Gastrocnemius medialis (tissue), 4 donors: ENCODE data around the gene PPP2R1A. TPM values are rescaled to one million over a fixed set of nuclear protein-coding genes. Genes with fewer than 3 reads are reported as not detected.
"Not testable (repeated sequence)": the region's sequence is repeated elsewhere in the genome, so short reads cannot be mapped to it uniquely, and the experiment has no call there.

Experiments
- ATAC-seq, 2 donors: fragments of 150-250 bp; one replicate each; pipeline ENCODE4 v1.9.1; 2016
- DNase-seq, 2 donors: peaks; one replicate each; pipeline ENCODE4 v3.0.0-alpha.2; 2019
- H3K27ac ChIP-seq, 4 donors: fragments of 200-600 bp; sonication (generic); 1 replicate in 1 of 4; 2 replicates in 3 of 4; pipeline ENCODE4 v1.5.1; 2016 to 2018; ENCODE audit warnings: mild to moderate bottlenecking in 2 of 4, moderate library complexity in 1 of 4
- H3K27me3 ChIP-seq, 3 donors: fragments of 200-600 bp; sonication (generic) in 2 of 3; 1 replicate in 1 of 3; 2 replicates in 2 of 3; pipeline versions ENCODE4 v1.5.1 to v1.6.0; 2016 to 2019; ENCODE audit warnings: mild to moderate bottlenecking in 1 of 3, moderate library complexity in 1 of 3
- H3K36me3 ChIP-seq, 2 donors: fragments of 200-600 bp; sonication (generic) in 1 of 2; one replicate each; pipeline ENCODE4 v1.5.1; 2017 to 2018
- H3K4me1 ChIP-seq, 2 donors: fragments of 200-600 bp; sonication (generic) in 1 of 2; one replicate each; pipeline ENCODE4 v1.5.1; 2016 to 2017; ENCODE audit warnings: mild to moderate bottlenecking in 2 of 2
- H3K4me3 ChIP-seq, 4 donors: fragments of 200-600 bp; sonication (generic) in 3 of 4; 1 replicate in 1 of 4; 2 replicates in 3 of 4; pipeline ENCODE4 v1.5.1; 2016 to 2019; ENCODE audit warnings: mild to moderate bottlenecking in 2 of 4
- H3K9me3 ChIP-seq, 3 donors: fragments of 200-600 bp; sonication (generic) in 2 of 3; 1 replicate in 1 of 3; 2 replicates in 2 of 3; pipeline ENCODE4 v1.5.1; 2016 to 2019
- POLR2A ChIP-seq, 2 donors: fragments of 450-650 bp; IDR thresholded peaks; one replicate each; pipeline ENCODE4 v1.6.1; 2017; ENCODE audit warnings: antibody characterized with exemption in 2 of 2, mild to moderate bottlenecking in 2 of 2, moderate library complexity in 2 of 2
- in situ Hi-C, 4 donors: fragments of 200-750 bp; cut with MboI; loops; one replicate each; pipeline versions ENCODE4 v1.15.0 to v1.8.0; 2017; ENCODE audit warnings: low sequenced_read_pairs in 4 of 4
- intact Hi-C: fragments of 100-400 bp; cut with DNase I; formaldehyde crosslinking; loops from one replicate; pipeline ENCODE4 v1.15.1; 2023; ENCODE audit warnings: low total_unique reads
- total RNA-seq, 4 donors: library from RNA; depleted of rRNA; stranded (reverse); fragments of >200 nt; gene quantifications; one replicate each; pipeline versions ENCODE4 v1.1.0 to v1.2.3, GENCODE V29; 2016
- TF ChIP-seq, protein P1 (sequence below), 5 experiments: fragments of 450-650 bp in 3 of 5; fragments of 200-600 bp in 2 of 5; sonication (generic) in 2 of 5; IDR thresholded peaks in 4 of 5; conservative IDR thresholded peaks in 1 of 5; 1 replicate in 4 of 5; 2 replicates in 1 of 5; pipeline ENCODE4 v1.5.1; 2016 to 2019; ENCODE audit warnings: antibody characterized with exemption in 5 of 5, mild to moderate bottlenecking in 3 of 5, moderate library complexity in 3 of 5

The PPP2R1A gene
- total RNA-seq, 4 donors from 2014 or later = 263 to 302 (median 290) TPM

DNA sequence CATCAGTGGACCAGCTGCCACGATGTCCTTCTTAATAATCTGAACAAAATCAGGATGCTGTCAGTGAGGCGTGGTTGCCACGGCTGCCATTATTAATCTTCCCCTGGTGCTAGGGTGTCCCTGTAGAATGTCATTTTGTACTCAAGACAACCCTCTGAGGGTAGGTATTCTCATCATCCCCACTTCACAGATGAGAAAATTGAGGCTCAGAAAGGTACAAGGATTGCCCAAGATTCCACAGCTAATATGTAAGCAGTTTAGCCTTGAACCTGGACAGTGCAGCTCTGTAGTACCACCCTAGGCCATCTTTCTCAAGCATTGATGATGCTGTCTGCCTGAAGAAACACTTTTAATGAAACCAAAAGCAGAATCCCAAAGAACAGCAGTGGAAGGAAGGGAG lies 8.1 kb downstream of the PPP2R1A start:
- H3K9me3 ChIP-seq = no peaks in the 10 kb centered on the region
- H3K27ac ChIP-seq = peak overlapping the region; percentile 92 to 99 (median 94)
- intact Hi-C loops = no loop called here
- peaks cover 0 to 29% of the 10 kb centered on the region in 2 donors for H3K36me3 ChIP-seq
- no peak overlapping the region for H3K4me3 ChIP-seq
- TF ChIP-seq POLR2A (IDR thresholded peaks at IDR 0.05) = no peak
- TF ChIP-seq, protein P1, sequence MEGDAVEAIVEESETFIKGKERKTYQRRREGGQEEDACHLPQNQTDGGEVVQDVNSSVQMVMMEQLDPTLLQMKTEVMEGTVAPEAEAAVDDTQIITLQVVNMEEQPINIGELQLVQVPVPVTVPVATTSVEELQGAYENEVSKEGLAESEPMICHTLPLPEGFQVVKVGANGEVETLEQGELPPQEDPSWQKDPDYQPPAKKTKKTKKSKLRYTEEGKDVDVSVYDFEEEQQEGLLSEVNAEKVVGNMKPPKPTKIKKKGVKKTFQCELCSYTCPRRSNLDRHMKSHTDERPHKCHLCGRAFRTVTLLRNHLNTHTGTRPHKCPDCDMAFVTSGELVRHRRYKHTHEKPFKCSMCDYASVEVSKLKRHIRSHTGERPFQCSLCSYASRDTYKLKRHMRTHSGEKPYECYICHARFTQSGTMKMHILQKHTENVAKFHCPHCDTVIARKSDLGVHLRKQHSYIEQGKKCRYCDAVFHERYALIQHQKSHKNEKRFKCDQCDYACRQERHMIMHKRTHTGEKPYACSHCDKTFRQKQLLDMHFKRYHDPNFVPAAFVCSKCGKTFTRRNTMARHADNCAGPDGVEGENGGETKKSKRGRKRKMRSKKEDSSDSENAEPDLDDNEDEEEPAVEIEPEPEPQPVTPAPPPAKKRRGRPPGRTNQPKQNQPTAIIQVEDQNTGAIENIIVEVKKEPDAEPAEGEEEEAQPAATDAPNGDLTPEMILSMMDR (IDR thresholded peaks at IDR 0.05 in 4 of 5, conservative IDR thresholded peaks at IDR 0.05 in 1 of 5) = no peak
- ATAC-seq (no peak), DNase-seq (no peak)
- no peaks in the 10 kb centered on the region for H3K27me3 ChIP-seq
- peaks cover 61 to 85% of the 10 kb centered on the region in 2 donors for H3K4me1 ChIP-seq
- in situ Hi-C loops = no loop called here

GRCh38 chr19:52198678-52199077 lies 8.8 kb downstream of the PPP2R1A start:
- TF ChIP-seq, protein P1 (IDR thresholded peaks at IDR 0.05 in 4 of 5, conservative IDR thresholded peaks at IDR 0.05 in 1 of 5) = no peak
- TF ChIP-seq POLR2A (IDR thresholded peaks at IDR 0.05) = no peak
- H3K36me3 ChIP-seq = peaks cover 0 to 31% of the 10 kb centered on the region in 2 donors
- ATAC-seq (no peak), DNase-seq (no peak)
- H3K27me3 ChIP-seq = no peaks in the 10 kb centered on the region
- H3K4me3 ChIP-seq = no peak overlapping the region
- H3K9me3 ChIP-seq = no peaks in the 10 kb centered on the region
- H3K4me1 ChIP-seq = peaks cover 58 to 85% of the 10 kb centered on the region in 2 donors
- intact Hi-C loops = no loop called here
- in situ Hi-C loops = no loop called here
- H3K27ac ChIP-seq = peak overlapping the region; percentile 92 to 99 (median 94)

GRCh38 chr19:52200044-52200443 lies 10.2 kb downstream of the PPP2R1A start:
- H3K9me3 ChIP-seq = no peaks in the 10 kb centered on the region
- intact Hi-C loops = loop anchor here (1.0 kb wide), 1 partner anchor 11 kb away; no protein-coding TSS in a partner anchor
- peaks cover 0 to 44% of the 10 kb centered on the region in 2 donors for H3K36me3 ChIP-seq
- H3K4me3 ChIP-seq = no peak overlapping the region
- peaks cover 44 to 82% of the 10 kb centered on the region in 2 donors for H3K4me1 ChIP-seq
- ATAC-seq = peak; percentile 96 to 98
- peak overlapping the region; percentile 92 to 99 (median 94) for H3K27ac ChIP-seq
- no peaks in the 10 kb centered on the region for H3K27me3 ChIP-seq
- in situ Hi-C loops = no loop called here
- DNase-seq = peak; percentile 79 to 86
- TF ChIP-seq POLR2A (IDR thresholded peaks at IDR 0.05) = peak; percentile 56 to 61
- TF ChIP-seq, protein P1 (IDR thresholded peaks at IDR 0.05 in 4 of 5, conservative IDR thresholded peaks at IDR 0.05 in 1 of 5) = no peak

- intact Hi-C loops = loop anchor here (1.0 kb wide), 1 partner anchor 12 kb away; no protein-coding TSS in a partner anchor
- H3K9me3 ChIP-seq, H3K27me3 ChIP-seq, in situ Hi-C loops, H3K4me3 ChIP-seq, ATAC-seq, DNase-seq: not testable (repeated sequence)
- peak overlapping the region; percentile 92 to 99 (median 94) for H3K27ac ChIP-seq
- peaks cover 0 to 52% of the 10 kb centered on the region in 2 donors for H3K36me3 ChIP-seq
- peaks cover 36 to 74% of the 10 kb centered on the region in 2 donors for H3K4me1 ChIP-seq
These were observed 11.0 kb downstream of the PPP2R1A start for GRCh38 chr19:52200755-52201391.

- Histone ChIP-seq H3K36me3 (peaks cover 0 to 83% of the 10 kb centered on the region in 2 donors), H3K4me1 (peaks cover 4 to 47% of the 10 kb centered on the region in 2 donors), H3K9me3 (no peaks in the 10 kb centered on the region), H3K27ac (peak overlapping the region; percentile 27 to 99 (median 65)), H3K27me3 (no peaks in the 10 kb centered on the region), H3K4me3 (no peak overlapping the region)
- ATAC-seq (peak; percentile 65 to 75), DNase-seq (peak; percentile 47 to 82)
- in situ Hi-C loops = no loop called here
- intact Hi-C loops = no loop called here
- TF ChIP-seq, protein P1 (IDR thresholded peaks at IDR 0.05 in 4 of 5, conservative IDR thresholded peaks at IDR 0.05 in 1 of 5) = no peak
- TF ChIP-seq POLR2A (IDR thresholded peaks at IDR 0.05) = no peak
These were observed 16.6 kb downstream of the PPP2R1A start for GRCh38 chr19:52206481-52206880.
